NCI-H1694 treated with DMSO at 0.1 percent for 48 hours (cell line): Measurements from ENCODE around the gene DNAJC11.
A peak's percentile ranks its signal among the peaks of the same experiment; 100 is the strongest.
"Not testable (repeated sequence)": the region's sequence is repeated elsewhere in the genome, so short reads cannot be mapped to it uniquely, and the experiment has no call there.

Experiments used
- DNase-seq: peaks from one replicate; lab custom pipeline; 2025; lab: John Stamatoyannopoulos, UW

The DNAJC11 gene

GRCh38 chr1:6701437-6702153, at the start of gene DNAJC11:
Gene DNAJC11, minus strand, starts transcription at chr1:6701816. Its CDS starts 16 bp downstream, at chr1:6701800.
- DNase-seq, result peak; percentile 73

- DNase-seq, result no peak
Observed at GRCh38 chr1:6750490-6750889, 48.9 kb upstream of the DNAJC11 start.

- DNase-seq, result no peak
Observed at GRCh38 chr1:6747674-6748073, 46.1 kb upstream of the DNAJC11 start.

- no peak for DNase-seq
Observed at GRCh38 chr1:6745073-6745472, 43.5 kb upstream of the DNAJC11 start.

GRCh38 chr1:6743189-6744101, 41.8 kb upstream of the DNAJC11 start:
- no peak for DNase-seq

GRCh38 chr1:6742676-6743188, 41.1 kb upstream of the DNAJC11 start:
- not testable (repeated sequence) for DNase-seq

- DNase-seq, result no peak
Observed at GRCh38 chr1:6738987-6739676, 37.5 kb upstream of the DNAJC11 start.

GRCh38 chr1:6732942-6733341, 31.3 kb upstream of the DNAJC11 start:
- no peak for DNase-seq

- DNase-seq, result no peak
Observed at GRCh38 chr1:6731905-6732304, 30.3 kb upstream of the DNAJC11 start.

- no peak for DNase-seq
Observed at GRCh38 chr1:6730880-6731279, 29.3 kb upstream of the DNAJC11 start.

GRCh38 chr1:6730473-6730872, 28.9 kb upstream of the DNAJC11 start:
- no peak for DNase-seq

GRCh38 chr1:6727535-6727934, 25.9 kb upstream of the DNAJC11 start:
- peak; percentile 70 for DNase-seq

GRCh38 chr1:6726253-6726652, 24.6 kb upstream of the DNAJC11 start:
- no peak for DNase-seq

GRCh38 chr1:6724517-6725141, 23.0 kb upstream of the DNAJC11 start:
- DNase-seq, result no peak

- DNase-seq, result no peak
Observed at GRCh38 chr1:6723621-6724428, 22.2 kb upstream of the DNAJC11 start.

- DNase-seq, result no peak
Observed at GRCh38 chr1:6711174-6711573, 9.6 kb upstream of the DNAJC11 start.

GRCh38 chr1:6704746-6705145, 3.1 kb upstream of the DNAJC11 start:
- no peak for DNase-seq

- peak; percentile 28 for DNase-seq
Observed at GRCh38 chr1:6703016-6703415, 1.4 kb upstream of the DNAJC11 start.

- no peak for DNase-seq
Observed at GRCh38 chr1:6700853-6701436, 671 bp downstream of the DNAJC11 start.

GRCh38 chr1:6699915-6700314, 1.7 kb downstream of the DNAJC11 start:
- DNase-seq, result not testable (repeated sequence)

GRCh38 chr1:6695868-6696267, 5.7 kb downstream of the DNAJC11 start:
- no peak for DNase-seq
